SK-N-SH (cell line): ENCODE data around the gene OR3A3. TPM values are rescaled to one million over a fixed set of nuclear protein-coding genes. Genes with fewer than 3 reads are reported as not detected.

Experiments
- CTCF ChIA-PET: fragments of 300-600, 350-600 bp; formaldehyde crosslinking; extraction: SDS; loops from one replicate; lab custom pipeline; 2021; lab: Yijun Ruan, JAX
- POLR2A ChIA-PET: fragments of 350-600 bp; sonication (Branson Sonifier 250); formaldehyde crosslinking; extraction: SDS; loops from one replicate; lab custom pipeline; 2020; ENCODE audit warnings: antibody characterized with exemption, inconsistent platforms; lab: Yijun Ruan, JAX
- DNase-seq: peaks from one replicate; pipeline ENCODE4 v3.0.0; 2012
- H2AFZ ChIP-seq: fragments of 200-600 bp; sonication (generic); 2 replicates; pipeline ENCODE4 v1.8.1; 2016; ENCODE audit warnings: antibody characterized with exemption, mild to moderate bottlenecking, low read depth
- H3F3A ChIP-seq: fragments of 200-600 bp; sonication (generic); replicated peaks from 2 replicates; pipeline ENCODE3; 2016; ENCODE audit warnings: antibody characterized with exemption, mild to moderate bottlenecking; ENCODE audit not compliant: insufficient read depth
- H3K27ac ChIP-seq, 2 experiments: fragments of 200-500 bp in 1 of 2; fragments of 200-600 bp in 1 of 2; sonication (Bioruptor generic) in 1 of 2; sonication (generic), shearing (Covaris generic) in 1 of 2; 2 replicates each; pipeline versions ENCODE4 v1.5.1 to v1.6.1; 2014 to 2016; ENCODE audit warnings: low read depth in 2 of 2, inconsistent platforms in 1 of 2, low read length in 1 of 2, mild to moderate bottlenecking in 1 of 2, mixed read lengths in 1 of 2
- H3K27me3 ChIP-seq: fragments of 200-600 bp; sonication (generic), shearing (Covaris generic); 2 replicates; pipeline ENCODE4 v1.6.1; 2016; ENCODE audit warnings: mixed run types; ENCODE audit not compliant: insufficient read depth
- H3K36me3 ChIP-seq, 2 experiments: fragments of 200-500 bp in 1 of 2; fragments of 200-600 bp in 1 of 2; sonication (Bioruptor generic) in 1 of 2; sonication (generic) in 1 of 2; replicated peaks in 1 of 2; 2 replicates each; pipeline versions ENCODE3 to v1.5.1; 2014 to 2016; ENCODE audit warnings: low read length in 1 of 2, mild to moderate bottlenecking in 1 of 2; ENCODE audit not compliant: insufficient read depth in 2 of 2, control insufficient read depth in 1 of 2
- H3K4me1 ChIP-seq, 2 experiments: fragments of 200-500 bp in 1 of 2; fragments of 200-600 bp in 1 of 2; sonication (Bioruptor generic) in 1 of 2; sonication (generic), shearing (Covaris generic) in 1 of 2; 2 replicates each; pipeline versions ENCODE4 v1.5.1 to v1.6.1; 2014 to 2016; ENCODE audit warnings: low read depth in 1 of 2, low read length in 1 of 2, mixed run types in 1 of 2; ENCODE audit not compliant: insufficient read depth in 2 of 2, control insufficient read depth in 1 of 2
- H3K4me2 ChIP-seq: fragments of 200-600 bp; sonication (generic), shearing (Covaris generic); 2 replicates; pipeline ENCODE4 v1.6.1; 2017; ENCODE audit warnings: mixed run types
- H3K4me3 ChIP-seq, 2 experiments: fragments of 200-500 bp in 1 of 2; fragments of 200-600 bp in 1 of 2; sonication (Bioruptor generic) in 1 of 2; sonication (generic), shearing (Covaris generic) in 1 of 2; 2 replicates each; pipeline versions ENCODE4 v1.5.1 to v1.8.1; 2014 to 2016; ENCODE audit warnings: low read depth in 2 of 2, inconsistent platforms in 1 of 2, low read length in 1 of 2, mild to moderate bottlenecking in 1 of 2, mixed read lengths in 1 of 2, moderate library complexity in 1 of 2
- H3K79me2 ChIP-seq: fragments of 200-600 bp; sonication (generic); 2 replicates; pipeline ENCODE4 v1.8.1; 2017; ENCODE audit warnings: mild to moderate bottlenecking; ENCODE audit not compliant: insufficient read depth
- H3K9ac ChIP-seq: fragments of 200-600 bp; sonication (generic); 2 replicates; pipeline ENCODE4 v1.6.1; 2017; ENCODE audit warnings: mixed run types
- H3K9me2 ChIP-seq: fragments of 200-600 bp; sonication (generic); 2 replicates; pipeline ENCODE4 v1.6.1; 2017; ENCODE audit warnings: mixed run types
- H3K9me3 ChIP-seq: fragments of 200-600 bp; sonication (generic); 2 replicates; pipeline ENCODE4 v1.6.1; 2017; ENCODE audit warnings: mixed run types, mild to moderate bottlenecking, moderate library complexity
- H4K20me1 ChIP-seq: fragments of 200-600 bp; sonication (generic); 2 replicates; pipeline ENCODE4 v1.6.1; 2017; ENCODE audit warnings: mild to moderate bottlenecking, mixed run types; ENCODE audit not compliant: insufficient read depth
- CHD2 ChIP-seq: fragments of 150-350 bp; IDR thresholded peaks from 2 replicates; pipeline ENCODE4 v1.6.1; 2018; ENCODE audit warnings: low read length; ENCODE audit not compliant: partially characterized antibody
- ELF1 ChIP-seq: IDR thresholded peaks from 2 replicates; pipeline ENCODE4 v1.4.0; 2012
- EP300 ChIP-seq, 2 experiments: IDR thresholded peaks; 2 replicates each; pipeline versions ENCODE4 v1.4.0 to v1.6.1; 2012; ENCODE audit warnings: borderline replicate concordance in 1 of 2, low read depth in 1 of 2, low read length in 1 of 2
- FOSL2 ChIP-seq: IDR thresholded peaks from 2 replicates; pipeline ENCODE4 v1.4.0; 2012; ENCODE audit warnings: low read depth, mild to moderate bottlenecking, moderate library complexity, borderline replicate concordance
- FOXJ3 ChIP-seq: sonication (generic); formaldehyde crosslinking; IDR thresholded peaks from 2 replicates; pipeline ENCODE4 v1.5.1; 2020; ENCODE audit warnings: mild to moderate bottlenecking, missing genetic modification reagents
- FOXM1 ChIP-seq: IDR thresholded peaks from 2 replicates; pipeline ENCODE4 v1.4.0; 2012; ENCODE audit warnings: low read depth, mild to moderate bottlenecking
- GATA2 ChIP-seq: sonication (generic); formaldehyde crosslinking; IDR thresholded peaks from 2 replicates; pipeline ENCODE4 v1.5.0; 2020; ENCODE audit warnings: mild to moderate bottlenecking, missing genetic modification reagents
- JUND ChIP-seq: IDR thresholded peaks from 2 replicates; pipeline ENCODE4 v1.4.0; 2012
- MEF2A ChIP-seq: IDR thresholded peaks from 2 replicates; pipeline ENCODE4 v1.4.0; 2012; ENCODE audit warnings: low read depth, borderline replicate concordance
- NRF1 ChIP-seq: IDR thresholded peaks from 2 replicates; pipeline ENCODE4 v1.6.1; 2012; ENCODE audit warnings: low read depth, mild to moderate bottlenecking, low read length
- RCOR1 ChIP-seq: fragments of 150-350 bp; IDR thresholded peaks from 2 replicates; pipeline ENCODE4 v1.6.1; 2017; ENCODE audit warnings: antibody characterized with exemption, low read length
- RXRA ChIP-seq: IDR thresholded peaks from 2 replicates; pipeline ENCODE4 v1.4.0; 2012; ENCODE audit warnings: low read depth, mild to moderate bottlenecking, borderline replicate concordance
- SIN3A ChIP-seq: IDR thresholded peaks from 2 replicates; pipeline ENCODE4 v1.6.1; 2012; ENCODE audit warnings: low read depth, mild to moderate bottlenecking, low read length, moderate library complexity, borderline replicate concordance
- TAF1 ChIP-seq: IDR thresholded peaks from 2 replicates; pipeline ENCODE4 v1.6.1; 2012; ENCODE audit warnings: low read depth, mild to moderate bottlenecking, low read length, moderate library complexity, borderline replicate concordance
- YY1 ChIP-seq: IDR thresholded peaks from 2 replicates; pipeline ENCODE4 v1.4.0; 2012; ENCODE audit warnings: low read depth, mild to moderate bottlenecking
- WGBS: methylation state at CpG from one replicate; pipeline ENCODE4 v1.1.6; 2017; ENCODE audit warnings: low lambda C conversion rate; 5-methylcytosine and 5-hydroxymethylcytosine counted together
- polyA plus RNA-seq, 3 experiments: library from polyadenylated mRNA; depleted of rRNA; stranded (reverse); fragments of >200 nt; gene quantifications; 2 replicates each; pipeline ENCODE4 v1.2.3, GENCODE V29; 2012
- TF ChIP-seq, protein P1 (sequence below): IDR thresholded peaks from 2 replicates; pipeline ENCODE4 v1.4.0; 2012; ENCODE audit warnings: low read depth
- TF ChIP-seq, protein P2 (sequence below): IDR thresholded peaks from 2 replicates; pipeline ENCODE4 v1.4.0; 2012; ENCODE audit warnings: low read depth, borderline replicate concordance
- TF ChIP-seq, protein P3 (sequence below): IDR thresholded peaks from 2 replicates; pipeline ENCODE4; 2012
- TF ChIP-seq, protein P4 (sequence below): fragments of 150-350 bp; IDR thresholded peaks from 2 replicates; pipeline ENCODE4 v1.6.1; 2017; ENCODE audit warnings: antibody characterized with exemption, low read length, low read depth, borderline replicate concordance
- TF ChIP-seq, protein P5 (sequence below): fragments of 200-600 bp; sonication (generic); IDR thresholded peaks from 2 replicates; pipeline ENCODE4 v1.6.1; 2017; ENCODE audit warnings: antibody characterized with exemption, mild to moderate bottlenecking, moderate library complexity
- TF ChIP-seq, protein P6 (sequence below): fragments of 150-350 bp; IDR thresholded peaks from 2 replicates; pipeline ENCODE4 v1.6.1; 2016; ENCODE audit warnings: mild to moderate bottlenecking, low read depth, low read length

OR3A3 gene
- polyA plus RNA-seq, 1 of the 3 experiments (the other 2 are of a cell fraction) = not detected

DNA sequence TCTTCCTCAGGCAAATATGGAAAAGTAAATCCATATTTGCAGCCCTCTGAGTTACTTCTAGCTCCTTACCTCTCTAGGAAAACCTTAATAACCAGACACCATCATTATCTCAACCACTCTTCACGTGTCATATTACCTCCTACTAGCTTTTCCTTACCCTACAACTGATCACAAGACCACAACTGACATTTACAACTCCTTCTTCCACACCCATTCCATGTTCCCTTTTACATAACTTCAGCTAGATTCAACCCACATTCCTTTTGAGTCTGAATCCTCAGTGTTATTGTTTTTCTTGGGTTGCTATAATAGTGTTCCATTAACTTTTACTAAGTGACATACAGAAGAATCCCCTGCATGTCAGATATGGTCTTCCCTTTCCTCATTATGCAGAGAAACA is 27.2 kb downstream of the OR3A3 start:
- Histone ChIP-seq H3K27me3 (no peaks in the 10 kb centered on the region), H3K4me3 (no peak overlapping the region), H3K79me2 (no peaks in the 10 kb centered on the region), H4K20me1 (no peaks in the 10 kb centered on the region), H3K36me3 (no peaks in the 10 kb centered on the region), H3K4me1 (no peaks in the 10 kb centered on the region), H2AFZ (no peak overlapping the region), H3K9me3 (no peaks in the 10 kb centered on the region), H3K4me2 (no peak overlapping the region), H3F3A (no peaks in the 10 kb centered on the region), H3K9ac (no peak overlapping the region), H3K9me2 (no peaks in the 10 kb centered on the region), H3K27ac (no peak overlapping the region)
- whole genome bisulfite sequencing = 0% methylated on average over 1 of the region's 1 CpG
- TF ChIP-seq EP300 (IDR thresholded peaks at IDR 0.05; ENCODE audit: borderline replicate concordance in 1 of 2, low read depth in 1 of 2, low read length in 1 of 2) (no peak), FOSL2 (no peak), FOXJ3 (no peak), YY1 (no peak), RCOR1 (no peak), ELF1 (no peak), RXRA (no peak), MEF2A (no peak)
- TF ChIP-seq, protein P1, sequence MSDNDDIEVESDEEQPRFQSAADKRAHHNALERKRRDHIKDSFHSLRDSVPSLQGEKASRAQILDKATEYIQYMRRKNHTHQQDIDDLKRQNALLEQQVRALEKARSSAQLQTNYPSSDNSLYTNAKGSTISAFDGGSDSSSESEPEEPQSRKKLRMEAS = no peak
- TF ChIP-seq, protein P2, sequence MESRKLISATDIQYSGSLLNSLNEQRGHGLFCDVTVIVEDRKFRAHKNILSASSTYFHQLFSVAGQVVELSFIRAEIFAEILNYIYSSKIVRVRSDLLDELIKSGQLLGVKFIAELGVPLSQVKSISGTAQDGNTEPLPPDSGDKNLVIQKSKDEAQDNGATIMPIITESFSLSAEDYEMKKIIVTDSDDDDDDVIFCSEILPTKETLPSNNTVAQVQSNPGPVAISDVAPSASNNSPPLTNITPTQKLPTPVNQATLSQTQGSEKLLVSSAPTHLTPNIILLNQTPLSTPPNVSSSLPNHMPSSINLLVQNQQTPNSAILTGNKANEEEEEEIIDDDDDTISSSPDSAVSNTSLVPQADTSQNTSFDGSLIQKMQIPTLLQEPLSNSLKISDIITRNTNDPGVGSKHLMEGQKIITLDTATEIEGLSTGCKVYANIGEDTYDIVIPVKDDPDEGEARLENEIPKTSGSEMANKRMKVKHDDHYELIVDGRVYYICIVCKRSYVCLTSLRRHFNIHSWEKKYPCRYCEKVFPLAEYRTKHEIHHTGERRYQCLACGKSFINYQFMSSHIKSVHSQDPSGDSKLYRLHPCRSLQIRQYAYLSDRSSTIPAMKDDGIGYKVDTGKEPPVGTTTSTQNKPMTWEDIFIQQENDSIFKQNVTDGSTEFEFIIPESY = no peak
- TF ChIP-seq, protein P3, sequence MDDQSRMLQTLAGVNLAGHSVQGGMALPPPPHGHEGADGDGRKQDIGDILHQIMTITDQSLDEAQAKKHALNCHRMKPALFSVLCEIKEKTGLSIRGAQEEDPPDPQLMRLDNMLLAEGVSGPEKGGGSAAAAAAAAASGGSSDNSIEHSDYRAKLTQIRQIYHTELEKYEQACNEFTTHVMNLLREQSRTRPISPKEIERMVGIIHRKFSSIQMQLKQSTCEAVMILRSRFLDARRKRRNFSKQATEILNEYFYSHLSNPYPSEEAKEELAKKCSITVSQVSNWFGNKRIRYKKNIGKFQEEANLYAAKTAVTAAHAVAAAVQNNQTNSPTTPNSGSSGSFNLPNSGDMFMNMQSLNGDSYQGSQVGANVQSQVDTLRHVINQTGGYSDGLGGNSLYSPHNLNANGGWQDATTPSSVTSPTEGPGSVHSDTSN = no peak
- POLR2A ChIA-PET = no interaction called here
- CTCF ChIA-PET = no interaction called here
- DNase-seq = no peak

DNA sequence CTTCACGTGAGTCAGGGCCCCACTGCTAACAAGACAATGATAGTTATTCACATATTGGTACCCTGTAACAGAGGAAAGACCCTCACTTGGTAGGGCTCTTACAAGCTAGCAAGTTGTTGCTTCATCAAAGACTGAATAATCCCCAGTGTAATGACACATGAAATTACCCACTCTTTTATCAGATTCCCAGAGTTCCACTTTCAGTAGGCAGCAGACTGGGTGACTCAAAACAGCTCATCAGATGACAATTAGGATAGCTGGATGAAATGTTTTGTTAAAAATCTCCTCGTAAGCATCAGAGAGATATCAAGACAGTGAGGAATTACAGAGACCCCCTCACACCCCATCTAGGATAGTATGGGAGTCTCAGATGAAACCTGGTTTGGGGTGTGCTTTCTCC is 29.3 kb downstream of the OR3A3 start:
- POLR2A ChIA-PET = no interaction called here
- H3K27me3 ChIP-seq = no peaks in the 10 kb centered on the region
- H3K36me3 ChIP-seq = no peaks in the 10 kb centered on the region
- H3K4me2 ChIP-seq = no peak overlapping the region
- WGBS = 2% methylated on average over 2 of the region's 2 CpGs
- no peaks in the 10 kb centered on the region for H3K4me1 ChIP-seq
- H4K20me1 ChIP-seq = no peaks in the 10 kb centered on the region
- H3K4me3 ChIP-seq = no peak overlapping the region
- DNase-seq = no peak
- no peaks in the 10 kb centered on the region for H3K79me2 ChIP-seq
- no peak overlapping the region for H2AFZ ChIP-seq
- H3K9ac ChIP-seq = no peak overlapping the region
- H3K9me2 ChIP-seq = no peaks in the 10 kb centered on the region
- TF ChIP-seq, protein P4, sequence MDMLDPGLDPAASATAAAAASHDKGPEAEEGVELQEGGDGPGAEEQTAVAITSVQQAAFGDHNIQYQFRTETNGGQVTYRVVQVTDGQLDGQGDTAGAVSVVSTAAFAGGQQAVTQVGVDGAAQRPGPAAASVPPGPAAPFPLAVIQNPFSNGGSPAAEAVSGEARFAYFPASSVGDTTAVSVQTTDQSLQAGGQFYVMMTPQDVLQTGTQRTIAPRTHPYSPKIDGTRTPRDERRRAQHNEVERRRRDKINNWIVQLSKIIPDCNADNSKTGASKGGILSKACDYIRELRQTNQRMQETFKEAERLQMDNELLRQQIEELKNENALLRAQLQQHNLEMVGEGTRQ = no peak
- TF ChIP-seq JUND (no peak), RXRA (no peak), CHD2 (no peak), FOXM1 (no peak), MEF2A (no peak), TAF1 (no peak), GATA2 (CRISPR knock-in tag) (no peak), SIN3A (no peak), NRF1 (no peak), EP300 (IDR thresholded peaks at IDR 0.05; ENCODE audit: borderline replicate concordance in 1 of 2, low read depth in 1 of 2, low read length in 1 of 2) (no peak)
- TF ChIP-seq, protein P1 = no peak
- TF ChIP-seq, protein P5, sequence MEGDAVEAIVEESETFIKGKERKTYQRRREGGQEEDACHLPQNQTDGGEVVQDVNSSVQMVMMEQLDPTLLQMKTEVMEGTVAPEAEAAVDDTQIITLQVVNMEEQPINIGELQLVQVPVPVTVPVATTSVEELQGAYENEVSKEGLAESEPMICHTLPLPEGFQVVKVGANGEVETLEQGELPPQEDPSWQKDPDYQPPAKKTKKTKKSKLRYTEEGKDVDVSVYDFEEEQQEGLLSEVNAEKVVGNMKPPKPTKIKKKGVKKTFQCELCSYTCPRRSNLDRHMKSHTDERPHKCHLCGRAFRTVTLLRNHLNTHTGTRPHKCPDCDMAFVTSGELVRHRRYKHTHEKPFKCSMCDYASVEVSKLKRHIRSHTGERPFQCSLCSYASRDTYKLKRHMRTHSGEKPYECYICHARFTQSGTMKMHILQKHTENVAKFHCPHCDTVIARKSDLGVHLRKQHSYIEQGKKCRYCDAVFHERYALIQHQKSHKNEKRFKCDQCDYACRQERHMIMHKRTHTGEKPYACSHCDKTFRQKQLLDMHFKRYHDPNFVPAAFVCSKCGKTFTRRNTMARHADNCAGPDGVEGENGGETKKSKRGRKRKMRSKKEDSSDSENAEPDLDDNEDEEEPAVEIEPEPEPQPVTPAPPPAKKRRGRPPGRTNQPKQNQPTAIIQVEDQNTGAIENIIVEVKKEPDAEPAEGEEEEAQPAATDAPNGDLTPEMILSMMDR = no peak
- TF ChIP-seq, protein P6, sequence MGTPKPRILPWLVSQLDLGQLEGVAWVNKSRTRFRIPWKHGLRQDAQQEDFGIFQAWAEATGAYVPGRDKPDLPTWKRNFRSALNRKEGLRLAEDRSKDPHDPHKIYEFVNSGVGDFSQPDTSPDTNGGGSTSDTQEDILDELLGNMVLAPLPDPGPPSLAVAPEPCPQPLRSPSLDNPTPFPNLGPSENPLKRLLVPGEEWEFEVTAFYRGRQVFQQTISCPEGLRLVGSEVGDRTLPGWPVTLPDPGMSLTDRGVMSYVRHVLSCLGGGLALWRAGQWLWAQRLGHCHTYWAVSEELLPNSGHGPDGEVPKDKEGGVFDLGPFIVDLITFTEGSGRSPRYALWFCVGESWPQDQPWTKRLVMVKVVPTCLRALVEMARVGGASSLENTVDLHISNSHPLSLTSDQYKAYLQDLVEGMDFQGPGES = no peak
- H3F3A ChIP-seq = no peaks in the 10 kb centered on the region
- no peak overlapping the region for H3K27ac ChIP-seq
- H3K9me3 ChIP-seq = no peaks in the 10 kb centered on the region
- CTCF ChIA-PET = interaction anchor here (0.7 kb wide), 1 partner anchor 96 kb away, joined by 3 read pairs; no protein-coding TSS in a partner anchor
